ENCODE measurements around the gene OSM. TPM values are rescaled to one million over a fixed set of nuclear protein-coding genes. Genes with fewer than 3 reads are reported as not detected.

OSM gene
- total RNA-seq, 1 experiment from 2014 or later: not detected

DNA sequence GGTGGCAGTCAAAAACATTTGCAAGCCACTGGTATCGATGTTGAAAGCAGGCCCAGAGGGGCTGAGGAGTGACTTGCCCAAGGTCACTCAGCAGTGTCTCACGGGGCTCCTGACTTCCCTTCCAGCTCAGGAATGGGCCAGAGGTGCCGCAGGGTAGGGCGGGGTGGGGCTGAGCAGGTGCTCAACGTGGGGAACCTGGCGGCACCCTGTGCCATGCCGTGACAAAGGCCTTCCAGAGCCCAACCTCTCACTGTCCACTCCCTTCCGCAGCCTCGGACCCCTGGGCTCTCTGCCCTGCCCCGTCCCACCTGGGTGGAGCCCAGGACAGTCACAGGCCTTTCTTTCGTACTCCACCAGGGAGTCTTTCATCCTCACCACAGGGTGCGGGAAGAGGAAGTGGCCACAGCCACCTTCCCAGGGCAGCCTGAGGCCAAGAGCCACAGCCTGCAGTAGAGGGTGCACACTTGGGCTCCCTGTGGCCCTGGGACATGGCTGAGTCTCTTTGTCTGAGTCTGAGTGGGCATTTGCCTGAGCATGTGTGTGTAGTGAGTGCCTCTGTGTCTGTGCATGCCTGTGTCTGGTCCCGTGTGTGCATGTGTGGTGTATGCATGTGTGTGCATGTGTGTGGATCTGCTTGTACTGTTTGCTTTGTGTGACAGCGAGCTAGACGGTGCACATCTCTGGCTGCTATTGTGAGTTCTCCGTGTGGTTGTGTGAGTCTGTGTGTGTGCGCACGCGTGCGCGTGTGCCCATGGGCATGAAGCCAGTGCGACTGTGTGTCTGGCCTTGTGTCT, 14.0 kb downstream of the OSM start:
- peak; percentile 71 for DNase-seq (ENCODE audit: low read depth)

DNA sequence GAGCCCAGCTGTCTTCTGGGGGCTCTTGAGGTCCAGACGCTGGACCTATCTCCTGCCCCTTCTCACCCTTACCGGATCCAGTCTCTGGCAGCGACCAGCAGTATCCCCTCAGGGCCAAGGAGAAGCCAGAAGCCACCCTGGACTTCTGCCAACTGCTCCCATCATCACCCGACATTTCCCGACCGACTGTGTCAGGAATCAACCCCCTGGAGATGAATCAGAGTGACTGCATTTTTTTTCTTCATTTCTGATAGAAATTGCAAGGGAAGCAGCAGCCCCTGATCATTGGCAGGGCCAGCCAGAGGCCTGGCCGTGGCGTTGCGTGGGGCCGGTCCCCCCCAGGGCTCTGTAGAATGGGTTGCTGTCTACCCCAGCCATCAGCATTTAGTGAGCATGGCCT, 14.9 kb downstream of the OSM start:
- in situ Hi-C loops (cut with HindIII; ENCODE audit: low pct_unique_long_range_greater_than_20kb, low sequenced_read_pairs): no loop called here
- DNase-seq (ENCODE audit: low read depth): peak; percentile 77

More for the DNA sequence above, 14.0 kb downstream of the OSM start:
- in situ Hi-C loops (cut with HindIII; ENCODE audit: low pct_unique_long_range_greater_than_20kb, low sequenced_read_pairs): no loop called here

DNA sequence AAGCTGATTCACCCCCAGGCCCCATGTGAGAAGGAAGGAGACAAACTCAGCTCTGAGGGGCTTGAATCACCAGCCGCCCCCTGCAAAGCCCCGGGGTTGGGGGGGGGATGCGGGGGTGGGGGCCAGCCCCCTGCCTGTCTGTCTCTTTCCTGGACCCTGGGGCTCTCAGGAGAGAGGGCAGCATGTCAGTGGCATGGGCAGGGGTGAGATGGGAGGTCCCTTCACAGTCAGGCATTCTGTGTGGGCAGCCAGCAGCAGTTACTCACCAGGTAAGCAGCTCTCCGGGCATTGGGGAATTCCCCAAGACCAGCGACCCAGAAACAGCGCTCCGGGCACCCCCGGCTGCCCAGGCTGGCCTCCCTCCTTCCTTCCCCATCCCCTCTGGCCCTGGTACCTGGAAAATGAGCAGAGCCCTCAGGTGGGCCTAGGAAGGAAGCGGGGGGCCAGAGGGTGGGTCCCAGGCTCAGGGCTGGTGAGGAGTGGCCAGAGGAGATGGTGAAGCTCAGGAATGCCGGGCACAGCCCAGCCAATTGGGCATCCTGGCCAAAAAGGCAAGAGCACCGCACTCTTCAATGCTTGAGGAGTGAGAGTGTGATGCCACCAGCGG, 15.9 kb downstream of the OSM start:
- peak; percentile 94 for DNase-seq (ENCODE audit: low read depth)
- in situ Hi-C loops (cut with HindIII; ENCODE audit: low pct_unique_long_range_greater_than_20kb, low sequenced_read_pairs): no loop called here

DNA sequence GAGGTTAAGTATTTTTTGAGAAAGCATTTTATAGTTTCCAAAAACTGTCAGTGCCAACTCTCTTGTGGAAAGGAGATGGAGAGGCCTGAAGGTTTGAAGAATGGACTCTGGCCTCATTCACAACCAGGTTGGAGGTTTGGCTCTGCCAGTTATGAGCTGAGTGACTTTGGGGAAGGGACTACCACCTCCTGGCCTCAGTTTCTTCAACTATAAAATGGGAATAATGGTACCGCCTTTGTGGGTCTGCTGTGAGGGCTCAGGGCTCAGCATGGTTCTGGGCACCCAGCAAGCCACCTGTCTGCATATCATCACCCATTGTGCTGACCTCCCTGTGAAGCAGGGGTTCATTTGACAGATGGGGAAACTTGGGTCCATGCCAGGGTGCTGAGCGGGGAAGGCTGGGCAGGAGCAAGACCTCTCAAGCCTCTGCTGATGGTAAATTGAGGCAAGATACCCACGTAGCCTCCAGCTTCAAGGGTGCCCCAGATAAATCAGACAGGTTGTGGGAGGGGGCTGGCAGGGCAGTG, 16.5 kb downstream of the OSM start:
- in situ Hi-C loops (cut with HindIII; ENCODE audit: low pct_unique_long_range_greater_than_20kb, low sequenced_read_pairs): no loop called here
- DNase-seq (ENCODE audit: low read depth): no peak

DNA sequence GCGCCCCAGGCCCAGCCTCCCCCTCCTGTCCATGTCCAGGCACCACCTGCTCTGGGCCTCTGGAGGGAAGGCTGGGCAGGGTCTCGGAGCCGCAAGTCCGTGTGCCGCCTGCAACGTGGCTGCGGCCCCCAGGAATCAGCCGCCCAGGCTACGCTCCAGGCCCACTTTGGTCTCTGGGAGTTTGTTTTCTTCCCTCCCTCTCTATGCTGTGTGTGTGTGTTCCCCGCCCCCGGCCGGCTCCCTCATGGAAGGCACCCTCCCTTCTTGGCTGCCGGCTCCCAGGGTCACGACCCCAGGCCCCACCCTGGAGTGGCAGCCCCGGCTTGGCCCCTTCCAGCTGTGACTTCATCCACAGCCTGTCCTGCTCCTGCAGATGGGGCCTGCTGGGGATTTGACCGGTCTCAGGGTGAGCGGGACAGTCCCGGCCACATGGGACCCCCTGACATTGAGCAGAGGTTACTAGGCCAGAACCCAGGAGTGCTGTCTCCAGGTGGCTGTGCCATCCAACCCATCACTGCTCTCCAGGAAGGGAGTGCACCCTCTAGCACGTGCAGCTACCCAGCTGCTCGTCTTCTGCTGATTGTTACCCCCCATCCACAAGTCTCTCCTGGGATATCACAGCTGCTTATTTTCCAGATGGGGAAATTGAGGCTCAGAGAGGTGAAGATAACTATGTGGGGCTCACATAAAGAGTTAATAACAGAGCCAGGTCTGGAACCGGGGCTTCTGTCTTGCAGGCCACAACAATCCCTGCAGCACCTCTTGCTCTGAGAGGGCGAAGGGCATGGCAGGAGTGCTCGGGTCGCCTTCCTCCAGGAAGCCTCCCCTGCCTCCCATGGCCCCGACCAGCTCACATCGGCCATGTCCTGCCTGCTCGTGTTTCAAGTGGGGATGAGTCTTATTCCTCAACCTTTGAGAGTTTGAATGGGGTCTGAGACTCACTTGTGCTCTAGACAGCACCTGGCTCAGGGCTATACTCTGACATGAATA, 17.3 kb downstream of the OSM start:
- in situ Hi-C loops (cut with HindIII; ENCODE audit: low pct_unique_long_range_greater_than_20kb, low sequenced_read_pairs): no loop called here
- DNase-seq (ENCODE audit: low read depth): peak; percentile 57

DNA sequence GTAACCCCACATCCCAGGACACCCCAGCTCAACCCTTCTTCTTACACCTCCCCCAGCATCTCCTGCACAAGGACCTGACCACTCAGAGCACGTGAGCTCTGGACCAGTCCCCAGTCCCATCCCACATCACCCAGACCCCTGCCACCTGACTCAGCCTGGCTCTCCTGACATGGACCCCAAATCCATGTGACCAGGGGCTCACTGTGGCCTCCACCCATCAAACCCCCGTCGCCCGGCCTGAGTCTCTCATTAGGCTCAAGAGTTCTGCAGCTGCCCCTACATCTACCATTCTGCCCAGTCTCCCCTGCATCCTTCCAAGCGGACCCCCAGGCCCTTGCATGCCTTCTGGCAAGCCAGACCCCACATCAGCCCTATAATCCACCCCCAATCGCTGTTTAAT, 18.2 kb downstream of the OSM start:
- no peak for DNase-seq (ENCODE audit: low read depth)
- in situ Hi-C loops (cut with HindIII; ENCODE audit: low pct_unique_long_range_greater_than_20kb, low sequenced_read_pairs): no loop called here

DNA sequence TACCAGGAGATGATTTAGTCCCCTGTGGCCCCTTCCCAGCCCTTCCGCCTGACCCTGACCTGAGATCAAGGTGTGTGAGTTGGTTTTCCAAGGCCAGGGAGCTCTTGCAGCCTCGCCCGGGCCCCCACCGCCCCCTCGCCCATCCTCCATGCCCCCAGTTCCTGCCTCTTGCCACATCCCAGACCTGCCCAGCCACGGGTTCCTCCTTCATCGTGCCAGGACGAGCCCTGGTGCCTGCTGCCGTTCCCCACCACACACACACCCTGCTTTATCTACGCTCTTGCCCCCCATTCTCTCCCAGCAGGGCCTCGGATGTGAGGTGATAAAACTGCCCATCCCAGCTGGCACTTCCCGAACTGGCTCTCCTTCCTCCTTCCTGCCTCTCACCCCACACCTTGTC, 18.7 kb downstream of the OSM start:
- DNase-seq (ENCODE audit: low read depth): no peak
- in situ Hi-C loops (cut with HindIII; ENCODE audit: low pct_unique_long_range_greater_than_20kb, low sequenced_read_pairs): no loop called here

DNA sequence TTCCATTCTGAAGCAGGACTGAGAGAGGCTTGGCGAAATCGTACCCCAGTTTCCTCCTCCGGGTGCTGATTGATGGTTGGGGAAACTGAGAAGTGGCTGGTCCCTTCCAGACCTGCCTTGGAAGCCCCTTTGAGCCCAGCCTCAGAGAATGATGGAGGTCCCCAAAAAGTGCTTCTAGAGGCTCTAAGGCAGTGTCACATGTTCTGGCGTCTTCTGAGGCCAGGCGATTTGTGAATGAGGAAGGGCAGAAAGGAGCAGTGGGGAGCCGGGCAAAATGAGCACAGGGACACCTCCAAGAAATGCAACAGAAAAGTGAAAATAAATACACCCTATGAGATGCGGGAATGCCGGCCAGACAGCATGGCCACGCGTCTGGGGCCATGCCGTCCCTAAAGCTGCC, 19.1 kb downstream of the OSM start:
- no peak for DNase-seq (ENCODE audit: low read depth)
- in situ Hi-C loops (cut with HindIII; ENCODE audit: low pct_unique_long_range_greater_than_20kb, low sequenced_read_pairs): no loop called here

DNA sequence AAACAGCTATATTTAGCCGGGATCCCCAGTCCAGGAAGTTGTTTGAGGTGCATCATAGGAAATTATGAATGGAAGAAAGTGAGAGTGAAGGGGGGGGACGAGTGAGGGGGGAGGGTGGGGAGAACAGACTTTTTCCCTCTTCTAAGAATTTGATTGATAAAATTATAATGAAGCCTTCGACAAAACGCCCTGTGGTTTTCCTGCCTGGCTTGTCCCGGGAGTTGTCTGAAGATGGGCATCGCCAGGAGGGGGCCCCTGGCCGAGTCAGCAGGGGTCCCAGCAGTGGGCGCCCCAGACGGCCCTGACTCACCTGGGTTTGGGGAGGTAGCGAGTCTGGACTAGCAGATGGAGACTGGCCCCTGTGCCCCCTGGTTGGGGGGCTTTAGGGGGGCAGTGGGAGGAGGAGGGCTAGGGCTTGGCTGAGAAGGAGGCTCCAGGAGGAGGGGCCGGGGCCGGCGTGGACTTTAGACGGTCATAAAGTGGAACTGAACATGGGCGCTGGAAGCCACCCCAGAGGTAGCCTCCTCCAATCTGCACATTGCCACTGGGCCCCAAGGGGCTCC, 19.8 kb downstream of the OSM start:
- in situ Hi-C loops (cut with HindIII; ENCODE audit: low pct_unique_long_range_greater_than_20kb, low sequenced_read_pairs): no loop called here
- DNase-seq (ENCODE audit: low read depth): no peak

DNA sequence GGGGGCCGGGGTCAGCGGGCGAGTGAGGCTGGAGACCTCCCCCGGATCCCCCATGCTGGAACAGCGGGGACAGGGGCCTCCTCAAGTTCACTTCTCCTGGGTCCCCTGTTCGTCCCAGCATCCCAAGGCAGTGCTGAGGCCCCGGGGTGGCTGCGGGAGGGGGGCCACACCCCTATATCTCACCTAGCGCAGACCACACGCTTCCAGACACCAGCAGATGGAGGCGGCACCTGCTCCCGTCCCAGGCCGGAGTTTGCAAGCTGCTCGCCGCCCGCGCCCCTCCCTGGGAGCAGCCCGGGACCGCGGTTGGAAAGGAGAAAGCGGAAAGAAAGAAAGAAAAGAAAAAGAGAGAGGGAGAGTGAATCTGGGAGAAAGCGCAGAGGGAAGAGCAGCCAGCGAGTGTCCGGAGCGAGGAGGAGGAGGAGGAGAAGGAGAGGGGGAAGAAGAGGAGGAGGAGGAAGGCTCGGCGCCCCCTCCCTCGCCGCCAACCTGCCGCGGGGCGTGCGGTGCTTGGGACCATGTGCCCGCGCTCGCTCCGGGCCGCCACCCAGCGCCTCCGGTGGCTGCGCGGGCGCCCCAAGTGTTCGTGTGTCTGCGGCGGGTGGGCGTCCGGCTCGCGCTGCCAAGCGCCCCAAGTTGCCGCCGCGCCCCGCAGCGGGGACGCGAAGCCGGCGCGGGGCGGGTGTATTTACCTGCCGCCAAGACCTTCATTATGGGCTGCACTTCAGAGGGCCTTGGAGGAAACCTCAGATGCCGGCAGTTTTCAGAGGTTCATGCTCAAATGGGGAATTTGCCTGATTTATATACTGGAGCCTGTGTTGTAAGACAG, 20.5 kb downstream of the OSM start, which contains the start of gene LIF:
Gene LIF (minus strand): TSS at position 775 of the 829 bp plus-strand sequence. CDS start 64 bp downstream, at position 711.
- in situ Hi-C loops (cut with HindIII; ENCODE audit: low pct_unique_long_range_greater_than_20kb, low sequenced_read_pairs): no loop called here
- DNase-seq (ENCODE audit: low read depth): no peak

DNA sequence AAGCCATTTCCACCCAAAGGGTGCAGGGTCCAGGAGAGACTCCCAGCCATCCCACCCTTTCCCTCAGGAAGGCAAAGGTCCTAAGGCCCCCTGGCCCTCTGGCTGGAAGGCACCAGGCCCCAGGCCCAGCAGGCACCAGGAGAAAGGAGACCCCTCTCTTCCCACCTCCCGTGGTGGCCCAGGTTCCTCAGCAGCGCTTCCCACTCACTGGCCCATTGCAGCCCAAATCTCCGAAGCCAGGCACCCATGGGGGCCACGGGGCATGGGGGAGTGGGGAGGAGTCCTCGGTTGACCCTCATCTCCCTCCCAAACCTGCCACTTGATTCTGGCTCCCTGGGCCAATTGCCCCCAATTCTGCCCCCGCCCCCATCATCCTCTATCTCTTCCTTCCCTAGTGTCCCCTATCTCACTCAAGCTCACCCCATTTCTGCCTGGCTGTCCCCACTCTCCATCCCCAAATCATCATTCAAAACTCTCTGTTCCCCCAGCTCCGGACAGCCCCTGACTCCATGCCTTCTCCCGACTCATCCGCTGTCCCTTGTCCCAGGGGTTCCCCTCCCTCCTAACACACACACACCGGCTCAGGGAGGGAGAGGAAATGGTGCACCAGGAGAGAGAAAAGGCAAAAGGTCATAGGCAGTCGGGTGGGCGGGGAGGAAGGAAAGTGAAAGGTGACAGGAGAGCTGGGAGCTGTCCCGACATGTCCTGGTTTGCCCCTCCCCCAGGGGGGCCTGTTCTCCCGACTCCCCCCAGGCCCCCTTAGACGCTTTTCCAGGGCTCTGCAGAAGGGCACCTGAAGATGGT, 21.3 kb downstream of the OSM start:
- no peak for DNase-seq (ENCODE audit: low read depth)
- in situ Hi-C loops (cut with HindIII; ENCODE audit: low pct_unique_long_range_greater_than_20kb, low sequenced_read_pairs): no loop called here

DNA sequence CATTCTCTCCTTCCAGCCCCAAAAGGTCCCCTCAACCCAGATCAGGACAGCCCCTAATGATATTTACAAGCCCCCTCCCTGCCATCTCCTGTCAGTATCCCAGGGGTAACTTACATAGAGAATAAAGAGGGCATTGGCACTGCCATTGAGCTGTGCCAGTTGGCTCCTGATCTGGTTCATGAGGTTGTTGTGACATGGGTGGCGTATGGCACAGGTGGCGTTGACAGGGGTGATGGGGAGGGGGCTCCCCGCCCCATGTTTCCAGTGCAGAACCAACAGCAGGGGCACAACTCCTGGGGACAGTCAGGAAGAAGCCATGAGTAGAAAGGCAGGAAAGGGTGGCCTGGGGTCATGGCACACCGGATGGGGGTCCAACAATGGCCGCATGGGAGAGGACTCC, 22.0 kb downstream of the OSM start:
- no peak for DNase-seq (ENCODE audit: low read depth)
- in situ Hi-C loops (cut with HindIII; ENCODE audit: low pct_unique_long_range_greater_than_20kb, low sequenced_read_pairs): no loop called here

DNA sequence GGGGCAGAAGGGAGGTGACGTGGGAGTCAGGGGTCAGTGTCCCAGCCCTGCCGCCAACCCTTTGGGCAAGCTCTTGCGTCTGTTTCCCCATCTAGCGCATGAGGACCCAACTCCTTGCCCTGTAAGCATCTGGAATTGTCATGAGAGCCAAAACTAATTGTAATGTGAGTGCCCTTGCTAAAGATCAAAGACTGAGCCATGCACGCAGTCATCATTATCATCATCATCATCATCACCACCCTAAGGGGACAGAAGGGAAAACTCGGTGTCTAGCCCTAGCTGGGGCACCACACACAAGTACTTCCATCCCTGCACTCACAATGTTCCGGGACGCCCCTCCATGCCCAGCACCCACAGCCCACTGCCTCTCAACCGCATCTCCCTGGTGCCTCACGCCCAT, 22.6 kb downstream of the OSM start:
- DNase-seq (ENCODE audit: low read depth): no peak
- in situ Hi-C loops (cut with HindIII; ENCODE audit: low pct_unique_long_range_greater_than_20kb, low sequenced_read_pairs): no loop called here

DNA sequence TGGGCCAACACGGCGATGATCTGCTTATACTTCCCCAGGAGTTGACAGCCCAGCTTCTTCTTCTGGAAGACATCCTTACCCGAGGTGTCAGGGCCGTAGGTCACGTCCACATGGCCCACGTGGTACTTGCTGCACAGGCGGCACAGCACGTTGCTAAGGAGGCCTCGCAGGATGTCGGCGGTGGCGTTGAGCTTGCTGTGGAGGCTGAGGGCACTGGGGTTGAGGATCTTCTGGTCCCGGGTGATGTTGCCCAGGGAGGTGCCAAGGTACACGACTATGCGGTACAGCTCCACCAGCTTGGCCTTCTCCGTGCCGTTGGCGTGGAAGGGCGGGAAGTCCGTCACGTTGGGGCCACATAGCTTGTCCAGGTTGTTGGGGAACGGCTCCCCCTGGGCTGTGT, 23.0 kb downstream of the OSM start:
- in situ Hi-C loops (cut with HindIII; ENCODE audit: low pct_unique_long_range_greater_than_20kb, low sequenced_read_pairs): no loop called here
- DNase-seq (ENCODE audit: low read depth): no peak

DNA sequence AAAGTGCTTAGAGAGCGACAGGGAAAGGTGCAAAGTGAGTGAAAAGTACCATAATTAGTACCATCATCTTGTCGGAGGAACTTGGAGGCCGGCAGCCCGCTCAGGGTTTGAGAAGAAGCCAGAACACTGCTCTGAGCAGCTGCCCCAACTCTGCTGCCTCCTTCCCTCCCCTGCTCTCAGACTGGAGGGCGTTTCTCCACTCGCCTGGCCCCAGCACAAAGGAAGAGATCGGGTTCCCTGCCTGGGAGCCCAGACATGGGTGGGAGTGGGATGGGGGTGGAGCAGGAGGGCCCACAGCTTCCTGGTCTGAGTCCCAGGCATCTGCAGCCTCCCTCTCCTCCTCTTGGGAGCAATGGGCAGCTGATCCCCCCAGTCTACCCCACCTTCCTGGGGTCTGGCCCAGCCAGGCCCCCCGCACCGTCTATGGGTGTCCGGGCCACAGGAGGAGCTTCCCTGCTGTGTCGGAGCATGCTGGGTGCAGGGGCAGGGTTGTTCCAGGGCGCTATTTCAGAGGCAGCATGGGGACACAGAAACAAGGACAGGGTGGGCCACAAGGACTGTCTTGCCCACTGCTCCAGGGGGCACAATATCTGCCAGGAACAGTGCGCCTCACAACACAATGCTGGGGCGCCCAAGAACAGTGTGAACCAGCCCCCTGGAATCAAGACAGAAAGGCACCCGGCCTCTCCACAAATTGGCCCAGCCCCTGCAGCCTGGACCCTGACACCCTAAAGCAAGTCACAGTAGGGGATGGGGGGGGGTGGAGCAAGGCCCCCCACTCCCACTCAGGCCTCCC, 24.9 kb downstream of the OSM start:
- no peak for DNase-seq (ENCODE audit: low read depth)
- in situ Hi-C loops (cut with HindIII; ENCODE audit: low pct_unique_long_range_greater_than_20kb, low sequenced_read_pairs): no loop called here
